Skeletal muscle tissue (tissue), 4 donors: ENCODE results near the gene FHOD3. TPM values are rescaled to one million over a fixed set of nuclear protein-coding genes. Genes with fewer than 3 reads are reported as not detected.

ENCODE experiments used
- H3K27ac ChIP-seq: one replicate; pipeline ENCODE4 v1.7.0; 2013; ENCODE audit warnings: mild to moderate bottlenecking, low read depth, low read length, inconsistent platforms
- H3K27me3 ChIP-seq, 3 donors: one replicate each; pipeline ENCODE4 v1.7.0; 2013; ENCODE audit warnings: low read length in 3 of 3; ENCODE audit not compliant: control insufficient read depth in 3 of 3, insufficient read depth in 3 of 3
- H3K36me3 ChIP-seq, 3 donors: one replicate each; pipeline ENCODE4 v1.7.0; 2013; ENCODE audit warnings: low read length in 3 of 3; ENCODE audit not compliant: control insufficient read depth in 3 of 3, insufficient read depth in 3 of 3
- H3K4me1 ChIP-seq, 3 donors: one replicate each; pipeline ENCODE4 v1.7.0; 2013; ENCODE audit warnings: low read length in 3 of 3, mild to moderate bottlenecking in 3 of 3; ENCODE audit not compliant: control insufficient read depth in 3 of 3, insufficient read depth in 3 of 3
- H3K4me3 ChIP-seq, 3 donors: one replicate each; pipeline ENCODE4 v1.7.0; 2013; ENCODE audit warnings: low read length in 3 of 3
- H3K9ac ChIP-seq, 3 donors: one replicate each; pipeline ENCODE4 v1.7.0; 2013; ENCODE audit warnings: low read length in 3 of 3, mild to moderate bottlenecking in 3 of 3, moderate library complexity in 2 of 3, low read depth in 1 of 3
- H3K9me3 ChIP-seq, 3 donors: one replicate each; pipeline ENCODE4 v1.7.0; 2013; ENCODE audit warnings: low read length in 3 of 3; ENCODE audit not compliant: control insufficient read depth in 3 of 3
- total RNA-seq: library from RNA; depleted of rRNA; stranded (reverse); fragments of >200 nt; gene quantifications from one replicate; pipeline ENCODE4 v1.2.3, GENCODE V29; 2014
- donor health status: Osteomylitis.

FHOD3 gene
- total RNA-seq, 1 donor from 2014 or later, result 15.7 TPM

DNA sequence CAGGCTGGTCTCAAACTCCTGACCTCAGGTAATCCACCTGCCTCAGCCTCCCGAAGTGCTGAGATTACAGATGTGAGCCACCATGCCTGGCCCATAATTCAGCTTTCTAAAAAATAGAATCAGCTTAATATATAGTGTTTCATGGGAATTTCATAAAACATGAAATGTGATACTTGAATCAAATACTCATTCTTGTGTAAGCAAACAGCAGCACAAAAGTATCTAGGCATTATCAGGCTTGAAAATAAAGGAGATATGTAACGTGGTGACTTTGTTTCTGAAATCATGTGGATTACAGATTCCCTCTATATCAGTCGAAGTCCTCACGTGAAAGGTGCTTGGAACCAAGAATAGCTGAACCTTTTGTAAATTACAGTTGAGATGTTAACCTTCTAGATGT lies 229.1 kb downstream of the FHOD3 start:
- Histone ChIP-seq H3K9ac (no peak overlapping the region), H3K9me3 (no peaks in the 10 kb centered on the region), H3K27ac (no peak overlapping the region), H3K4me3 (no peak overlapping the region), H3K36me3 (no peaks in the 10 kb centered on the region), H3K4me1 (peaks cover 0 to 10% (median 3%) of the 10 kb centered on the region in 3 donors), H3K27me3 (no peaks in the 10 kb centered on the region)

DNA sequence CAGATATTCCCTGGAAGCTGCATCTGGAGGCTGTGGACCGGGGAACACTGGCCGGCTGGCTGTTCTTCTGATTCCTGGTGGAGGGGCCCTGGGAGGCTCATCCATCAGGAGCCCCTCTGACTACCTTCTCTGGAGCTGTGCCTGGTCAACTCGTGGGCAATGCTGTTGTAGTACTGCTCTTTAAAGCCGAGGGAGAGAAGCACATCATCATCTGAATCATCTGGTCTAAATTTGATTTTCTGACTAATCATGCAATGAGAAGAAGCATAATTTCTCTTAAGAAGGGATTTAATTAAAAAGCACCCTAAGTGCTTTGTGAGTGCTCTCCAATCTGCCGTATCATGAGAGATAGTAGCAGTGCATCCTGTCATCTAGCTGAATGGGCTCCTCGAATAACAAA lies 229.5 kb downstream of the FHOD3 start:
- Histone ChIP-seq H3K9me3 (no peaks in the 10 kb centered on the region), H3K27me3 (no peaks in the 10 kb centered on the region), H3K4me1 (peaks cover 0 to 11% (median 3%) of the 10 kb centered on the region in 3 donors), H3K36me3 (no peaks in the 10 kb centered on the region), H3K9ac (no peak overlapping the region), H3K4me3 (no peak overlapping the region), H3K27ac (no peak overlapping the region)

DNA sequence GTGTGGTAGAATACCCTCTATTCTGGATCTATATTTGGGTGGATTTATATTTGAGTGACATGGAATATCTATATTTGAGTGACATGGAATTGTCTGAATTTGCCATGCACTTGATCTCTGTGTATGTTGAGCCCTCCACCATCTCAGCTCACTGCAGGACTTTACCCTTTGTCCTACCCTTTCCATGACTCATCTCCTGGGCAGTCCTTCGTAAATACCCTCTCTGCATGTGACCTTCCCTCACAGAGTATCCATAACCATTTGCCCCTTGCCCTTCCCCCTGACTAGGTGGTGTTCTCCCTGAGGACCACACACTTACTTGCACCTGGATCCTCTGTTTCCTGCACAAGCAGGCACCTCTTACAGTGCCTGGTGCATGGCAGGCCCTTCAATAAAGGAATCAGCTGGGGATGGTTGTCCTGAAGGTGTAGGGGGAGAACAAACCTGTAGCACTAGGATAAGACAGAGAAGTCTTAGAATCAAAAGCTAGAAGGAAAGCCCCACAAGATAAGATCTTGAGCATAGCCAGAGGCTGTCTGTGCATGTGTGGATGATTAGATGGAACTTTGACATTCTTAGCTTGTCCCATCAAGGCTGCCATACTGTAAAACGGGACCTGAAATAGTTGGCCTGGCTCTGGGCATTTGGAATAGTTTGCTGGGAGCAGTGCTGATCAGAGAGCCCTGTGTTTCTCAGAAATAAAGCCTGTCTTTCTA lies 230.4 kb downstream of the FHOD3 start:
- Histone ChIP-seq H3K4me3 (no peak overlapping the region), H3K9ac (no peak overlapping the region), H3K4me1 (peaks cover 0 to 15% (median 3%) of the 10 kb centered on the region in 3 donors), H3K36me3 (no peaks in the 10 kb centered on the region), H3K27me3 (no peaks in the 10 kb centered on the region), H3K27ac (no peak overlapping the region), H3K9me3 (no peaks in the 10 kb centered on the region)

DNA sequence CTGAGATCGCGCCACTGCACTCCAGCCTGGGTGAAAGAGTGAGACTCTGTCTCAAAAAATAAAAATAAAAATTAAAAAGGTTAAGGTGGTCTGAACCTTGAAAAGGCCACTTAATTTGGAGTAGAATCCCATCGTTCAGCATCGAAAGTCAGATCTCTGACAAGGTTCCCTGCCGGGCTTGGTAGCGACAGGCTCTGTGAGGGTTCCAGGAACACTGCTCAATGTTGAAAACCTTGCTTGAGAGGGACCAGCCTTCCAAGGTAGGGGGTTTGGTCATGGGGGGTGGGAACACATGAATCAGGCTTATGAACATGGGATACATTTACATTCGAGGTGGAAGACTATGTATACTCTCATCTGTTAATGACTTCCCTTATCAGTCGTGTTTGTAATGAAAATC lies 232.2 kb downstream of the FHOD3 start:
- no peaks in the 10 kb centered on the region for H3K27me3 ChIP-seq
- H3K27ac ChIP-seq, result no peak overlapping the region
- H3K9ac ChIP-seq, result no peak overlapping the region
- no peaks in the 10 kb centered on the region for H3K36me3 ChIP-seq
- peaks cover 0 to 10% (median 0%) of the 10 kb centered on the region in 3 donors for H3K4me1 ChIP-seq
- no peaks in the 10 kb centered on the region for H3K9me3 ChIP-seq
- H3K4me3 ChIP-seq, result no peak overlapping the region

DNA sequence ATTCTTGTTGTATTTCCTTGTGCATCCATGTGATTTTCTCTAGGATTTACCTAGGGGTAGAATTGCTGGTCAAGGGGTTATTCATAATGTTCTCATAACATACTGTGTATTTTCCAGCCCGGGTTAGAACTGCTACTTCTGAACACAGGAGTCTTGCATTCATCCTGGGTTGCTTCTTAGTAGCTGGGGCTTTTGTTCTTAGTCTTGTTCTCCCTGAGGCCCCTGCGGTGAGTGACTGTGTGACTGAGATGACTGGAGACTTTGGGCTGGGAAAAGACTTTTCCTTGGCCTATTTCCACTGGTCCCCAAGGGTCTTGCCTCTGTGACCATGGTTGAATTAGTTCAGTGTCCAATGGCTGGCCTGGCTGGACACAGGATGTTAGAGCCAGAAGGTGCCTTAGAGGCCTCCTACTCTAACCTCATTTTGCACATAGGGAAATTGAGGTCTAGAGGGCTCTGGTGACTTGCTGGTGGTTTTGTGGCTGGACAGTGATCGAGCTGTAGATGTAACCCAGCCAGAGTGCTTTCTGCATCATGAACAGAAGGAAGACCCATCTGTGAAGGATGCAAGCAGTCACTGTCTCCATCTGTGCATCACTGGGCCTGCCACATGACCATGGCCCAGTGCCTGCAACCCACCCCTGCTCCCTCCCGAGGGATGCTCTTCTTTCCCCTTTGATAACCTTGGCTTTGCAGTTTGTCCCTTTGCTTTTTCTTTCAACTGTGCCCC lies 233.3 kb downstream of the FHOD3 start:
- Histone ChIP-seq H3K27ac (no peak overlapping the region), H3K36me3 (no peaks in the 10 kb centered on the region), H3K4me3 (no peak overlapping the region), H3K9ac (no peak overlapping the region), H3K9me3 (no peaks in the 10 kb centered on the region), H3K27me3 (no peaks in the 10 kb centered on the region), H3K4me1 (peaks cover 0 to 10% (median 0%) of the 10 kb centered on the region in 3 donors)

DNA sequence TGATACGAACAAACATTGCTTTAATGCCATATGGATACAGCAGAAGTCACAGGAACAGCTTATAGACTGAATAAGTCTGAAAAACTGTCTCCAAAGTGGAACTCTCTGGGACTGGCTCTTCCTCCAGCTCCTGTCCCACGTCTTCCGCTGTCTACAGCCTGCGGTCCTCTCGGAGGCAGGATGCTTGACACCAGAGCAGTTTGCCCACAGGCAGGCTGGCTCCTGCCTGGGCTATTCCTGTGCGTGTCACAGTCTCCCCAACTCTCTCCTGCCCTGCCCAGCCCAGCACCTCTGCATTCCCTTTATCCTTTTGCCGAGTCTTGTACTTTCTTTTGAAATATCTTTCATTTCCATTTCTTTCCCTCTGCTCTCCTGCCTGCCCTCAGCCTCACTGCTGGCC lies 234.1 kb downstream of the FHOD3 start:
- H3K9me3 ChIP-seq, result no peaks in the 10 kb centered on the region
- H3K9ac ChIP-seq, result no peak overlapping the region
- no peaks in the 10 kb centered on the region for H3K36me3 ChIP-seq
- H3K4me3 ChIP-seq, result no peak overlapping the region
- no peaks in the 10 kb centered on the region for H3K27me3 ChIP-seq
- no peak overlapping the region for H3K27ac ChIP-seq
- peaks cover 0 to 10% (median 0%) of the 10 kb centered on the region in 3 donors for H3K4me1 ChIP-seq

DNA sequence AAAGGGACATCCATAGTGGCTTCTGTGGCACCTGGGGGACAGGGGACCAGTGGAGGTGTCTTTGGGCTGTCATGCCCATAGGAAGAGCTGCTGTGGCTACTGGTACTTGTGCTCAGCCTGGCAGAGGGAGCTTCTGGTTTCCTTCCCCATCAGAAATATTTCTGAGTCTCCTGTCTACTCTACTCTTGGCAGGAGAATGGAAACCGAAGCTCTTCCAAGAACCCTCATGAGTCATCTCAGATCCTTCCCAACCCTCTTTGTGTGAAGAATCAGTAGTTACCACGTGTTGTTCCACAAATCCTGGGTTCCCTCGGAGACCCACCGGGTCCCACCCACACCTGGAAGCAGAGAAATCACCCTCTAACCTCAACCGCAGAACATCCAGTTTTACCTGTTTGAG lies 234.9 kb downstream of the FHOD3 start:
- no peaks in the 10 kb centered on the region for H3K9me3 ChIP-seq
- peaks cover 0 to 10% (median 0%) of the 10 kb centered on the region in 3 donors for H3K4me1 ChIP-seq
- no peaks in the 10 kb centered on the region for H3K36me3 ChIP-seq
- no peak overlapping the region for H3K27ac ChIP-seq
- H3K9ac ChIP-seq, result no peak overlapping the region
- no peaks in the 10 kb centered on the region for H3K27me3 ChIP-seq
- no peak overlapping the region for H3K4me3 ChIP-seq

DNA sequence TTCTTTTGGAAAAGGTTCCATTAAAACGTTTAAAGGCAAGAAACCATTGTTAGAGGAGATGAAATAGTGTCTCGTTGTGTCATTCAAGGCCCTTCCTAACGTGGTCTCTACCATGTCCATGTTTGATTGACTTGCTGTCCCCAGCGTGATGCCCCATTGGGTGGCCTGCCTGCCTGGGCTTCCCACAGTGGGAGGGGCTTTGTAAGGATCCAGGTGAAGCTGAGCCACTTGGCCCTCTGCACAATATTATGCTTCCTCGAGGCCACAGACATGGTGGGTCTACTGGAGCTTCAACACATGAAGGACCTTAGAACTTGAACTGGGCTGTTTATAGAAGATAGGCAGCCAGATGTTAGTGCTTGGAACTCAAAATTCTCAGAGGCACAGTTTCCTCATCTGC lies 235.3 kb downstream of the FHOD3 start:
- H3K9ac ChIP-seq, result no peak overlapping the region
- H3K4me1 ChIP-seq, result peaks cover 0 to 6% (median 0%) of the 10 kb centered on the region in 3 donors
- no peaks in the 10 kb centered on the region for H3K36me3 ChIP-seq
- H3K27ac ChIP-seq, result no peak overlapping the region
- H3K4me3 ChIP-seq, result no peak overlapping the region
- no peaks in the 10 kb centered on the region for H3K9me3 ChIP-seq
- H3K27me3 ChIP-seq, result no peaks in the 10 kb centered on the region

DNA sequence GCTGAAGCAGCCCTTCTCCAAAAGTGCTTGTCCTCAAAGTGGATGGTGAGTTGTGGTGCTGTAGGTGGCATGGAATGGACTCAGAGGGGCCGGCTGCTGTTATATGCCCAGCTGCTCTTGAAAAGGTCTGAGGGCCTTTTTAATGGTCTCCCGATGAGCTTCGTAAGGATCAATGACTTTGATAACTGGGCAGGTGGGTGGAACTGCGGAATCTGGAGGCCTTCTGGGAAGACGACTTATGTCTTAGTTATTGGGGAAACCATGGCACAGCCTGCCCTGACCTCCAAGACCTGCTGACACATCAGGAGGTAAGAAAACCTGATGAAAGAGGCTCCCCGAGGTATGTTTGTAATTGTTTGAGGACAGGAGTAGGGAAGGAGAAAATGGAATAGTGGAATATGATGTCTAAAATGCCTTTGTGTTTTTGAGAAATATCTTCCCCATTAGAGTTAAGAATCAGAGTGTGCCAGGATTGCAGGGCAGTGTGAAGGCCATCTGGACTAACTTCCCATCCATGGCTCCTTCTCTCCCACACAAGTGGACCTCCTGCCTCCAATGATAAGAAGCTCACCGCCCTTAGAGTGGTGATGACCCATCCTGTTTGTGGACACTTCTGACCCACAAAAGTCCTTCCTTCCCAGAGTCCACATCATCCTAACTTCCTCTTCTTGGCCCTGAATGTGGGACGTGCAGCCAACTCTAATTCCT lies 236.1 kb downstream of the FHOD3 start:
- Histone ChIP-seq H3K4me3 (no peak overlapping the region), H3K9ac (no peak overlapping the region), H3K27me3 (no peaks in the 10 kb centered on the region), H3K36me3 (no peaks in the 10 kb centered on the region), H3K9me3 (no peaks in the 10 kb centered on the region), H3K4me1 (peaks cover 0 to 4% (median 0%) of the 10 kb centered on the region in 3 donors), H3K27ac (no peak overlapping the region)
